Islet precursor cell (in vitro differentiated cells): ENCODE results near the gene CPLANE1.
A peak's percentile ranks its signal among the peaks of the same experiment; 100 is the strongest.
"Not testable (repeated sequence)": the region's sequence is repeated elsewhere in the genome, so short reads cannot be mapped to it uniquely, and the experiment has no call there.

Experiments used
- DNase-seq: peaks from one replicate; pipeline ENCODE4 v3.0.0-alpha.2; 2018

Gene CPLANE1

DNA sequence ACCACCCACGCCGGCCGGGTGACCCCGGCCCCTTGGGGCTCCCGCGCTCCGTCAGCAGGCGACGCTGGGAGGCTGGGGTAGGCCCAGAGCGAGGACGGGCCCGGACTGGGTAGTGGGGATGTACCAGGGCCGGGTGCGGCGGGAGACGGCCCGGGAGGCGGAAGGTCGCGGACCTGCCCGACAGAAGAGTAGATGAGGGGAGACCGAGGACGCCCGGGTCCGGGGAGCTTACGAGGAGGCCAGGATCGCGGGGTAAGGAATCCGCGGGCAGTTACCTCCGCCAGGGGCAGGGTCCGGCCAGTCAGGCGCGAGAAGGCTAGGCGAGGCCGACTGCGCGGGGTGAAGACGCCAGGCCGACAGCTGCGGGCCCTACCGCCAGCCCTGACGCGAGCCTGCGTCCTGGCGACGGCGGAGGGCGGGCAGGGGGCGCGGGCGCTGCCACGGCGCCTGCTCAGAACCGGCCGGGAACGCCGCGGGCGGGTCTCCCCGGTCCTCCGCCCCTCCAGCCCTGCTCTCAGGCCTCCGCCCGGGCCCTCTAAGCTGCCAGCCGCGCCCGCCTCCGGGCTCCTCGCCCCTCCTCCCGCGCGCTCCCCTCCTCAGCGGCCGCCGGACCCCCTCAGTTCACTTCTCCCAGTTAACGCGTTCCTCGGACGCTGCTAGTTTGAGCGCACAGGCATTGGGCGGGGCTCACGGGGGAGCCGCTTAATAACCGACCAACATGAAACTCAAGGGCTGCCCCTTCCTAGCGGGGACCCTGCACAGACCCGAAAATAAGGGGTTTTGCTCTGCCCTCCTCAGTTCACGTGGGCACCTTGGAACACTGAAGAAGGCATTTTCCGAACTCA, at the start of gene CPLANE1:
Gene CPLANE1, minus strand, starts transcription at position 407 of the 845 bp plus-strand sequence. CDS start 1,678 bp downstream, outside the sequence.
- peak; percentile 93 for DNase-seq

DNA sequence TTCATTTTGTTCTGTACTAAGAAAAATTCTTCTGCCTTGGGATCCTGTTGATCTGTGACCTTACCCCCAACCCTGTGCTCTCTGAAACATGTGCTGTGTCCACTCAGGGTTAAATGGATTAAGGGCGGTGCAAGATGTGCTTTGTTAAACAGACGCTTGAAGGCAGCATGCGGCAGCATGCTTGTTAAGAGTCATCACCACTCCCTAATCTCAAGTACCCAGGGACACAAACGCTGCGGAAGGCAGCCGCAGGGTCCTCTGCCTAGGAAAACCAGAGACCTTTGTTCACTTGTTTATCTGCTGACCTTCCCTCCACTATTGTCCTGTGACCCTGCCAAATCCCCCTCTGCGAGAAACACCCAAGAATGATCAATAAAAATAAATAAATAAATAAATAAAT, 47.1 kb upstream of the CPLANE1 start:
- not testable (repeated sequence) for DNase-seq

DNA sequence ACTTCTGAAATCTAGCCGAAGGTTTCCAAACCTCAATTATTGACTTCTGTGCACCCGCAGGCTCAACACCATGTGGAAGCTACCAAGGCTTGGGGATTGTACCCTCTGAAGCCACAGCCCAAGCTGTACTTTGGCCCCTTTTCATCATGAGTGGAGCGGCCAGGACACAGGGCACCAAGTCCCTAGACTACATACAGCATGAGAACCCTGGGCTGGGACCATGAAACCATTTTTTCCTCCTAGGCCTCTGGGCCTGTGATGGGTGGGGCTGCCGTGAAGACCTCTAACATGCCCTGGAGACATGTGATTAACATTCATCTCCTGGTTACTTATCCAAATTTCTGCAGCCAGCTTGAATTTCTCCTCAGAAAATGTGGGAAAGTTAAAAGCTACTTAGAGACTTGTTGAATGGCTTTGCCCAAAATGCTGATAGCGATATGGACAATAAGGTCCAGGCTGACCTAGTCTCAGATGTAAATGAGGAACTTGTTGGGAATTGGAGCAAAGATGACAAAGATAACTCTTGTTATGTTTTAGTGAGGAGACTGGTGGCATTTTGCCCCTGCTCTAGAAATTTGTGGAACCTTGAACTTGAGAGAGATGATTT, 34.1 kb upstream of the CPLANE1 start:
- DNase-seq = no peak

DNA sequence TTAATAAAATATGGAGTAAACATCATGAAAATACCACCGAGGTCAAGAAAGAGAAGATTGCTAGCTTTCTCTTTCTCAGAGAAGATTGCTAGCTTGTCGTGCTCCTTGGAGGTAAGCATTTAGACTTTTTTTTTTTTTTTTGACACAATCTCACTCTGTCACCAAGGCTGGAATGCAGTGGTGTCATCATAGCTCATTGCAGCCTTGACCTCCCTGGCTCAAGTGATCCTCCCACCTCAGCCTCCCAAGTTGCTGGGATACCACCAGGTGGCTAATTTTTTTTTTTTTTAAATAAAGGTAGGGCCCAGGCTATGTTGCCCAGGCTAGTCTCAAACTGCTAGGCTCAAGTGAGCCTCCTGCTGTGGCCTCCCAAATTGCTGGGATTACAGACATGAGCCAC, 26.3 kb upstream of the CPLANE1 start:
- no peak for DNase-seq

DNA sequence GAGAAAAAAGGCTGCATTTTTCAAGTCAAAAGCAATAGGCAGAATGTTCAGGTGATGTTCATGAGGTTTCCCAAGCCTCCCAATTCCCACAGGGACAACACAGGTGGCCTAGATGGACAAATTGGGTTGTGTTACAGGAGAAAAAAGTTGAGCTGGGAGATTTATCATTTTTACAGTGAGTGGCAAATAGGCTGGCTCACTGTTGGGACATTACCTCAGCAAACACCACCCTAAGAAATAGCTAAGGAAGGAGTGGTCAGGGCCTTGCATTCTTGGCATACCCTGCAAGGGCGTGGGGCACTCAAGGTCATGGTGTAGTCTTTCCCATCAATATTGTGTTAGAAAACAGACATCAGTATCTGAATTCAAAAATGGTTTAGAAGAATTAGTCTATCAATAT, 23.3 kb upstream of the CPLANE1 start:
- peak; percentile 63 for DNase-seq

DNA sequence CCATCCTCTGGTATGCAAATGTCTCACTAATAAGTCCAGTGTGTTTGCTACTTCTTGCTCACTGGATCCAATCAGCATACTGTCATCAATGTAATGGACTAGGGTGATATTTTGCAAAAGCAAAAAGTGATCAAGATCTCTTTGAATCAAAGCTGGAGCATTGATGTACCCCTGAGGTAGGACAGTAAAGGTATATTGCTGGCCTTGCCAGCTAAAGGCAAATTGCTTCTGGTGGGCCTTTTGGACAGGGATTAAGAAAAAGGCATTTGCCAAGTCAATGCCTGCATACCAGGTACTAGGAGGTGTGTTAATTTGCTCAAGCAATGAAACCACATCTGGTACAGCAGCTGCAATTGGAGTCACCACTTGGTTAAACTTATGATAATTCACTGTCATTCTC, 18.9 kb upstream of the CPLANE1 start:
- not testable (repeated sequence) for DNase-seq

DNA sequence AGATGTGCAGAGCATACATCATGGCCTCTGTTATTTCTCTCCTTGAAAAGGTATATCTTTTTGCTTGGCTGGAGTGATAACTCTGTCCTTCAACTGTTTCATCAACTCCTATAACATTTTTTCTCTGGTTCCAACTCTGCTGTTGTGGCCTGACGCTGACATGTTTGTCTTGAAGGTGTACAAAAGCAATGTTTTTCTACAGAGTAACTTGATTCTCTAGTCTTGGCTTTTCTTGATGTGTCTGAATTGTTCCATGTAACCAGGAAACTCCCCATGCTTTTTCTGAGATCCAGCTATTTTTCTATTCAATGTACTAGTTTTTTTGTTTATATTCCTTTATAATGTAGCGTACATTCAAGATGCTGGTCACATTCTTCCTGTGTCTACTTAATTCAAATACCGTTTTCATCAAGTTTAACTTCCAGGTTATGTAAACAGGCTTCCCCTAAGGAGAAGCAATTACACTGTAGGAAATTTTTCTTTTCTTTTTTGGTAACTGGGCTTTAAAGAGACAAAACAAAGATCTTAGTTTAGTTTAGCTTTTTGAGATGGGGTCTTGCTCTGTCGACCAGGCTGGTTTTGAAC, 6.7 kb upstream of the CPLANE1 start:
- no peak for DNase-seq

DNA sequence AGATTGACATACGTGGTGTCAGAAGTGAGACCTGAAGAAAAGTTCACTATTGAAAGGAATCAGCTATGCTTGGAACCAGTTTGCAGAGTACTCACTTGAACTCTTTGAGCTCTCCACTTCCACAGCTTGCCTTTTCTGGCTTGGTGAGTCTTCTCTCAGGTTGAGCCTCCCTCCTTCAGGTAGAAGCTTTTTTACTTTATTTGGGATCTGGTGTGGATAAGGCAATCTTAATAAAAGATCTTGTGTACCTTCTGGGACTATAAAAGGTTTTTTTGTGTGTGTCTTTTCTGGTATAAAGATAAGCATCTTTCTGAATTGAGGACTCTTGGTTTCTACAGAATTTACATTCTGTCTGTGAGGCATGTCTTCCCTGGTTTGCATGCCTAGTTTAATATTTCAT, 5.4 kb upstream of the CPLANE1 start:
- no peak for DNase-seq

DNA sequence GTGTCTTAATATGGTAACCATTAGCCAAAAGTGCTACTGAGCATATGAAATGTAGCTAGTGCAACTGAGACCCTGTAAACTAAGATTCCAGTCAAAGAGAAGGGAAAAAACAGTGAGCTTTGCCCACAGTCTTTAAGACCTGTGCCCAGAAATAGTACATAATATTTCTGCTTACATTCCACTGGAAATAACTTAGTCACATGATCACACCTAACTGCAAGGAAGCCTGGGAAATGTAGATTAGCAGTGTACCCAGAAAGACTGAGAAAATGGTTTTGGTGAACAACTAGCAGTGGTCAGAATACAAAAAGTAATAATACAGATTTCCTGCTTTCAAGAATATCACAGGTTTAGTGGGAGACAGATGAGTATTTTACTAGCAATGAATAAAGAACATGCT, 2.5 kb upstream of the CPLANE1 start:
- no peak for DNase-seq

DNA sequence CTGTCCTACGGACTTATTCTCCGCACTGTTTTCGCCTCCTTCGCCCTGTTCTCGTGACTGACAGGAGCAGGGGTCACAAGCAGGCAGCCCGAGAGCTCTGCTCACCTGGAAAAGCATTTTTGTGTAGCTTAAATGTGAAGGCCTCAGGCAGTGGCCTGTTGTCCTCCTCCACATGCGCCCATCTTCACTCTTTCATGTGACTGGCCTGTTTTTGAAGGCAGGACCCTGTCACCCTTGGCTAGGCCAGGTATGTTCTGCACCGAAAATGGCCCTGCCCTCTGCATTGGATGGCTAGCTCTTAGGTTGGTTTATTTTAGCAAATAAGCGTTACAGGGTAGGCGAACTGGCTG, 614 bp upstream of the CPLANE1 start:
- no peak for DNase-seq

DNA sequence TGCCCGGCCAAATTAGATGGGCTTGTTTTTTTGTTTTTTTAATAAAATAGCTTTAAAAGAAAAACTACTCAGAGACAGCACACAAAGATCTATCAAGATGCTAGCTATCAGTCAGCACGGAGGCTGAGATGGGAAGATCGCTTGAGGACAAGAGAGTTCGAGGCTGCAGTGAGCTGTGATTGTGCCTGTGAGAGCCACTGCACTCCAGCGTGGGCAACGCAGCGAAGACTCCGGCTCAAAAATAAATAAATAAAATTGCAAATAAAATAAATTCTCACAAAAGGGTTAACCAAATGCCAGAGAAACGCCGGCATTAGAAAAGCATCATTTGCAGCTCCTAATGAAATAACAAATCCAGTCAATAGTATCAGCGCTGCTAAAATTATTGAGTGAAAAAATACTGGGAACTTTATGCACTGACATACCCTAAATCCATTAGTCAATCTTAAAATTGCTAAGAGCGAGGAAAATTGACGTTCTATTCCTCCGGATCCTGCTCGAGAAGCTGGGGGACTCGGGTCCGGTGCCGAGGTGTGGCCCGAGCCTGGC, 681 bp downstream of the CPLANE1 start:
- no peak for DNase-seq

DNA sequence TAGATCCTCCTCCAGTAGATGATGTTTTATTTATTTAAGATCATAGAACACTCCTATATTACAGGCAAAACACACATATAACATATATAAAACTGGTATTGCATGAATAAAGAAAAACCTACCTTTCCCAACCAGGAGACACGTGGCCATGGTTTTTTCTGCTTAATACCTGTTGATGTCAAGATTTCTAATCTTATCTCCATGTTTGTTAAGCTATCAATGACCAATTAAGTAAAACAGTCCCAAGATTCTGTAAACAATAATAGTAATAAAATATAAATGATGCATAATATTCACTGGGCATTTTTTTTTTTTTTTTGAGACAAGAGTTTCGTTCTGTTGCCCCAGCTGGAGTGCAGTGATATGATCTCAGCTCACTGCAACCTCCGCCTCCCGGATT, 1.7 kb downstream of the CPLANE1 start:
- no peak for DNase-seq

DNA sequence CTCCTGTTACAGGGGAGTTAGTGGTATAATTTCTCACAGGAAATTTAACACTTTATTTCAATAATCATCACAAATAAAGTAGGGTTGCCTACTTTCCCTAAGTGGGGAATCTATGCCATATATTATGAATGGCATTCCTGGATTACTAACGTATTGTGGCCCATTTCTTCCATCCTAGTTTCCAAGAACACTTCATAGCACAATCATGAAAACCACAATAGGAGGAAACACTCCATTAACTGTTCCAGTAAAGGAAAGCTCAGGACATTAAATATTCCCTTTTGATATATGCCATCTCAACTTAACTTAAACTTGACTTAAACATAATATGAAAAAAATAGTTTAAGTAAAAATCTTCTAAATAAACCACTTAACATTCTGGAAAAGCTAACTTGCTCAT, 2.1 kb downstream of the CPLANE1 start:
- DNase-seq = no peak

DNA sequence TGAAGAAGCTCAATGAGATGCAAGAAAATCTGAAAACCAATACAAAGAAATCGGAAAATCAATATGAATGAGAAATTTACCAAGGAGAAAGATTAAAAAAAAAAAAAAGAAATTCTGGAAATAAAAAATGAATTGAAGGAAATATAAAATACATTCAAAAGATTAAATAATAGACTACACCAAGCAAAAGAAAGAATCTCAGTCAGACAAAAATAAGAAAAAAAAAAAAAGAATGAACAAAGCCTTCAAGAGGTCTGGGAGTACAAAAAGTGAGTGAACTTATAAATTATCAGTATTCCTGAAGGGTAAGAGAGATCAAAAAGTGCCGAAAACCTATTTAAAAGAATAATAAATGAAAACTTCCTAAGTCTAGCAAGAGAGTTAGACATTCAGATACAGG, 14.9 kb downstream of the CPLANE1 start:
- no peak for DNase-seq

DNA sequence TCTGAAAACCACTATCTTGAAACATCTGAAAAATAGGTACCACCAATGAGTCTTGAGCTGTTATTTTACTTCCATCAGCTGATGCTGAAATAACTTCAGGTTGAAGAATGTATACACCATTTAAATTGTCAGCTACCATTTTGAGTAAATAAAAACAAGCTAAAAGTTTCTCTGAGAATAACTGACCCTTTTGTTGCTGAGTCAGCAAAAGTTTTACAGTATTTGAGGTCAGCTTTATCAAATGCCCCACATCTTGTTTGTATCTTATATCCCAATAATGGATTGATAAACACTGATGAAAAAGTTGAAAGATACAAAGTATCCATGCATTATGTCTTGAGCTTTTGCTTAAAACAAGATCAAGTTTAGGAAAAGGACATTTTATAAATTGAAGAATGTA, 22.8 kb downstream of the CPLANE1 start:
- no peak for DNase-seq

DNA sequence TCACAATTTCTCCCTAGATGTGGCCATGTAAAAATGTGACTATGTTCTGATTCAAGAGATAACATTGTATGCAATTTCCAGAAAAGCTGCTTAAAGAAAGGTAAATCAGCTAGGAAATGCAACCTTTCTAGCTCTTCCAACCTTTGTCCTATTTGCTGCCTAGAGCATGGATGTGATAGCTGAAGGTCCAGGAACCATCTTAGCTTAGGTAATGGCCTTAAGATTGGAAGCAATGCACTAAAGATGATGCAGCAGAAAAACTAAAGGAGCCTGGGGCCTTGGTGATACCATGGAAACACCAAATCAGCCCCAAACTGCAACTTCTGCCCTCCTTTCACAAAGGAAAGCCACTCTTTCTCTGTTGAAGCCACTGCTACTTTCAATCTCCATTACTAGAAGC, 27.0 kb downstream of the CPLANE1 start:
- no peak for DNase-seq

DNA sequence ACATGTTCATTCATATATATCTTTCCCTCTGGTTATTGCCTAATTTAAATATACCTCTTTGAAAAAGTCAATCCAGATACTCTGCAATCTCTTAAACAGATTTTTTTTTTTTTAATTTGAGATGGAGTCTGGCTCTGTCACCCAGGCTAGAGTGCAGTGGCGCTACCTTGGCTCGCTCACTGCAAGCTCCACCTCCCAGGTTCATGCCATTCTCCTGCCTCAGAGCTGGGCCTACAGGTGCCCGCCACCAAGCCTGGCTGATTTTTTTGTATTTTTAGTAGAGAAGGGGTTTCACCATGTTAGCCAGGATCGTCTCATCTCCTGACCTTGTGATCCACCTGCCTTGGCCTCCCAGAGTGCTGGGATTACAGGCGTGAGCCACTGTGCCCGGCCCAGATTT, 28.8 kb downstream of the CPLANE1 start:
- DNase-seq = not testable (repeated sequence)

DNA sequence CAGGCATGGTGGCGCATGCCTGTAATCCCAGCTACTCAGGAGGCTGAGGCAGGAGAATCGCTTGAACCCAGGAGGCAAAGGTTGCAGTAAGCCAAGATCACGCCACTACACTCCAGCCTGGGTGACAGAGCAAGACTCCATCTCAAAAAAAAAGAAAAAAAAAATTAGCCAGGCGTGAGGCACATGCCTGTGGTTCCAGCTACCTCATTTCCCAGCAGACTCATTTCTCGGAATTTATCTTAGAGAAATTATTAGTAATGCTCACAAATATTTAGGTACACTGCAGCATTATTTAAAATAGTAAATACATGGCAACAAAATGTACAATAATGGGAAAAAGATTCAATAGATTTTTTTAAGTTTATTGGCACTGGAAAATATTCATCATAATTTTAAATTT, 29.8 kb downstream of the CPLANE1 start:
- DNase-seq = not testable (repeated sequence)

DNA sequence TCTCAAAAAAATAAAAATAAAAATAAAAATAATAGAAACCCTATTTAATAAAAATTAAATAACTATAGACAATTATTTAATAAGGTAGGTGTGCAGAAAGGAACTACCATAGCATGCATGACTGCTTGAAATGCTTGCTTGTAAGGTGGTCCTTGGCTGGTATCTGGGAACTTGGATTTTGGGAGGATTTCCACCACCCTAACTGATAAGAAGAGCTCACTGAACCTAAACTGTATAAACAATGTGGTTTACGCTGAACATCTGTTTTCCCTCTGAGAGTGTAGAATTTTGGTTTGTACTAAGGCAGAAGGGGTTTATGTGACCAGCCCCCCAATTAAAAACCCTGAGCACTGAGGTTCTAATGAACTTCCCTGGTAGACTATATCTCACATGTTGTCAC, 31.2 kb downstream of the CPLANE1 start:
- no peak for DNase-seq

DNA sequence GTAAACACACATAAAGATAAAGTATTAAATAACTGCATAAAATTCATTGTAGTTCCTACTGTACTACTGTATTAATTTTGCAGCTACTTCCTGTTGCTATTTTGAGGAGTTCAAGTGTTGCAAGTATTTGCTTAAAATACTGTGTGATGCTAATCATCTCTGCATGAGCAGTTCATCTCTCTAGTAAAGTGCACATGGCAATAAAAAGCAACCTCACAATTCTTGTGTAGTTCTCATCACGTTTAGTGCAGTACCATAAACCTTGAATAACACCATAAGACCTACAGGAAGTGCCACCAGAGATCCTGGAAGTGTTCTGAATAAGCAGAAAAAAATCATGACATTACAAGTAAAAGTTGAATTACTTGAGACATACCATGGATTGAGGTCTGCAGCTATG, 34.6 kb downstream of the CPLANE1 start:
- DNase-seq = no peak

DNA sequence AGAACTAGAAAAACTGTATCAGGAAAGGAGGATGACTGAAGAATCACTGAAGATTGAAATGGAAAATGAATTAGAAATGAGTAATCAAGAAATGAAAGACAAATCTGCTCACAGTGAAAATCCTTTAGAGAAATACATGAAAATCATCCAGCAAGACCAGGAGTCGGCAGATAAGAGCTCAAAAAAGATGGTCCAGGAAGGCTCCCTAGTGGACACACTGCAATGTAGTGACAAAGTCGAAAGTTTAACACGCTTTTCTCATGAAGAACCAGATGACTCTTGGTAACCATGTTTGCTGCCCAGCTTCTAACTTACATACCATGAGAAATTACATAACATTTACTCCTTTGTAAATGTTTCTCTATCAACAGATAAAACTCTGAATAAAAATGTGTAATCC, 37.1 kb downstream of the CPLANE1 start:
- no peak for DNase-seq

DNA sequence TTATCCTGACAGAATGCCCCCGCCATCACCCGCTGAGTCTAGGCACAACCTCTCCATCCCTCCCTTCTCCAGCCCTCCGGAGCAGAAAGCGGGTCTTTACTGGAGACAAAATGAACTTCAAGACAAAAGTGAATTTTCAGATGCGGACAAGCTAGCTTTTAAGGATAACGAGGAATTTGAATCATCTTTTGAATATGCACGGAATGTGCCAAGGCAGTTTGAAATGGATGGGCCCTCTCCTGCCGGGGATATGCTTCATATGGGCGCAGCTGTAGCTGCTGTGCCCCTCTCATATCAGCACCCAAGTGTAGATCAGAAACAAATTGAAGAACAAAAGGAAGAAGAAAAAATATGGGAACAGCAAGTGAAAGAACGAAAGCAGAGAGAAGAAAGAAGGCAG, 37.5 kb downstream of the CPLANE1 start:
- no peak for DNase-seq

DNA sequence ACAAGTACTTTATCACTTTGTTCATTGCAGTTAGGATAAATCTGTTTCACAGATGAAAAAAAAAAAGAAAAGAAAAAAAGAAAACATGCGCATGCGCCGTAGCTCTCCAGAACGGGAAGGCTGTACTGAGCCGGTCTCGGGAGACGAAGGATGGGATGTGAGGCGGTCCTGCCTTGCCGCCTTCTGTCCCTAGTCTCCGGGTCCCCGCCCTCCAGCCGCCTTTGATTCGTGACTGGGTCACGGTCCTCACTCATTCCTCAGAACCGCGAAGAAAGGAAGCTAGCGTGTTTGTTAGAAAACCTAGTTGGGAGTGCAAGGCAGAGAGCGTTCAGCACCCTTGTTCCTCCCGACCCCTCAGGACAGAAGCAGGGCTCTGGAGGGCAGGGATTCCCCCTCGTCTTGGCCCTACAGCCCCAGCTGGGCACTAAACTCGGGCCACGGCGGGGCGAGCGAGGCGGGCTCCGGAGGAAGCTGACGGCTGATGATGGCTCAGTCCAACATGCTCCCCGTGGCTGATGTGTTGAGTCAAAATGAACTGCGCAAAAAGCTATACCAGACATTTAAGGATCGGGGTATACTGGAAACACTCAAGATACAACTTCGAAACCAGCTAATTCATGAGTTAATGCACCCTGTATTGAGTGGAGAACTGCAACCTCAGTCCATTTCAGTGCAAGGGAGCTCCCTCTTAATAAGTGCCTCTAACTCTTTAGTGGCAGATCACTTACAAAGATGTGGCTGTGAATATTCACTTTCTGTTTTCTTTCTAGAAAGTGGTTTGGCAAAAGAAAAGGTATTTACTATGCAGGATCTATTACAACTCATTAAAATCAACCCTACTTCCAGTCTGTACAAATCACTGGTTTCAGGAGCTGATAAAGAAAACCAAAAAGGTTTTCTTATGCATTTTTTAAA, 40.0 kb downstream of the CPLANE1 start:
- no peak for DNase-seq
